K562 (cell line): ENCODE results near the gene SLC37A4.

Experiments used
- CTCF ChIP-seq, 3 experiments: IDR thresholded peaks in 2 of 3; conservative IDR thresholded peaks in 1 of 3; 2 replicates each; pipeline ENCODE4 v1.5.1; 2011 to 2012; ENCODE audit warnings: low read length in 3 of 3, mild to moderate bottlenecking in 3 of 3, control low read depth in 2 of 3, improper control_type of control experiment in 1 of 3, inconsistent platforms in 1 of 3, low read depth in 1 of 3, mixed read lengths in 1 of 3, moderate library complexity in 1 of 3; ENCODE audit not compliant: insufficient read depth in 2 of 3
- MAZ ChIP-seq, 2 experiments: fragments of 450-650 bp in 1 of 2; sonication (generic) in 1 of 2; formaldehyde crosslinking; IDR thresholded peaks in 1 of 2; conservative IDR thresholded peaks in 1 of 2; 2 replicates each; pipeline versions ENCODE4 v1.4.0 to v1.5.0; 2020; ENCODE audit warnings: mild to moderate bottlenecking in 1 of 2, missing genetic modification reagents in 1 of 2
- NFATC3 ChIP-seq: fragments of 450-650 bp; IDR thresholded peaks from 2 replicates; pipeline ENCODE4 v1.6.1; 2017; ENCODE audit warnings: mild to moderate bottlenecking
- NR2C2 ChIP-seq, 2 experiments: fragments of 200-800 bp in 1 of 2; sonication (Bioruptor generic) in 1 of 2; sonication (generic) in 1 of 2; formaldehyde crosslinking in 1 of 2; IDR thresholded peaks; 2 replicates each; pipeline versions ENCODE4 v1.6.1 to v1.8.0; 2016 to 2022; ENCODE audit warnings: mild to moderate bottlenecking in 1 of 2, missing compliant biosample characterization in 1 of 2, missing genetic modification characterization in 1 of 2, missing genetic modification reagents in 1 of 2
- POLR2AphosphoS2 ChIP-seq: IDR thresholded peaks from 2 replicates; pipeline ENCODE4 v1.6.1; 2012; ENCODE audit warnings: low read length, improper control_type of control experiment
- RBM22 ChIP-seq: fragments of 200-400 bp; formaldehyde crosslinking; IDR thresholded peaks from 2 replicates; pipeline ENCODE4 v1.6.1; 2018; ENCODE audit warnings: low read length, low read depth; ENCODE audit not compliant: poor library complexity, severe bottlenecking
- TFE3 ChIP-seq: fragments of 450-650 bp; formaldehyde crosslinking; IDR thresholded peaks from 2 replicates; pipeline ENCODE4 v1.4.0; 2020; ENCODE audit warnings: mild to moderate bottlenecking, mixed read lengths
- ZNF124 ChIP-seq: sonication (generic); formaldehyde crosslinking; IDR thresholded peaks from 2 replicates; pipeline ENCODE4 v1.8.1; 2022; ENCODE audit warnings: missing genetic modification reagents
- TF ChIP-seq, protein P1 (sequence below): sonication (generic); formaldehyde crosslinking; IDR thresholded peaks from 2 replicates; pipeline ENCODE4 v1.8.1; 2023; ENCODE audit warnings: missing genetic modification reagents, mild to moderate bottlenecking, borderline replicate concordance

GRCh38 chr11:119054418-119054817, 23.7 kb upstream of the SLC37A4 start:
- TF ChIP-seq NR2C2 (CRISPR knock-in tag; IDR thresholded peaks at IDR 0.05) (no peak), NR2C2 (tag; IDR thresholded peaks at IDR 0.05) (no peak), RBM22 (no peak), MAZ (CRISPR knock-in tag; conservative IDR thresholded peaks at IDR 0.05 in 1 of 2, IDR thresholded peaks at IDR 0.05 in 1 of 2) (no peak), CTCF (IDR thresholded peaks at IDR 0.05 in 2 of 3, conservative IDR thresholded peaks at IDR 0.05 in 1 of 3; ENCODE audit: insufficient read depth in 2 of 3, low read depth in 1 of 3, low read length in 3 of 3) (no peak), TFE3 (CRISPR knock-in tag) (no peak), POLR2AphosphoS2 (no peak), NFATC3 (no peak), ZNF124 (CRISPR knock-in tag) (no peak)
- TF ChIP-seq, protein P1, sequence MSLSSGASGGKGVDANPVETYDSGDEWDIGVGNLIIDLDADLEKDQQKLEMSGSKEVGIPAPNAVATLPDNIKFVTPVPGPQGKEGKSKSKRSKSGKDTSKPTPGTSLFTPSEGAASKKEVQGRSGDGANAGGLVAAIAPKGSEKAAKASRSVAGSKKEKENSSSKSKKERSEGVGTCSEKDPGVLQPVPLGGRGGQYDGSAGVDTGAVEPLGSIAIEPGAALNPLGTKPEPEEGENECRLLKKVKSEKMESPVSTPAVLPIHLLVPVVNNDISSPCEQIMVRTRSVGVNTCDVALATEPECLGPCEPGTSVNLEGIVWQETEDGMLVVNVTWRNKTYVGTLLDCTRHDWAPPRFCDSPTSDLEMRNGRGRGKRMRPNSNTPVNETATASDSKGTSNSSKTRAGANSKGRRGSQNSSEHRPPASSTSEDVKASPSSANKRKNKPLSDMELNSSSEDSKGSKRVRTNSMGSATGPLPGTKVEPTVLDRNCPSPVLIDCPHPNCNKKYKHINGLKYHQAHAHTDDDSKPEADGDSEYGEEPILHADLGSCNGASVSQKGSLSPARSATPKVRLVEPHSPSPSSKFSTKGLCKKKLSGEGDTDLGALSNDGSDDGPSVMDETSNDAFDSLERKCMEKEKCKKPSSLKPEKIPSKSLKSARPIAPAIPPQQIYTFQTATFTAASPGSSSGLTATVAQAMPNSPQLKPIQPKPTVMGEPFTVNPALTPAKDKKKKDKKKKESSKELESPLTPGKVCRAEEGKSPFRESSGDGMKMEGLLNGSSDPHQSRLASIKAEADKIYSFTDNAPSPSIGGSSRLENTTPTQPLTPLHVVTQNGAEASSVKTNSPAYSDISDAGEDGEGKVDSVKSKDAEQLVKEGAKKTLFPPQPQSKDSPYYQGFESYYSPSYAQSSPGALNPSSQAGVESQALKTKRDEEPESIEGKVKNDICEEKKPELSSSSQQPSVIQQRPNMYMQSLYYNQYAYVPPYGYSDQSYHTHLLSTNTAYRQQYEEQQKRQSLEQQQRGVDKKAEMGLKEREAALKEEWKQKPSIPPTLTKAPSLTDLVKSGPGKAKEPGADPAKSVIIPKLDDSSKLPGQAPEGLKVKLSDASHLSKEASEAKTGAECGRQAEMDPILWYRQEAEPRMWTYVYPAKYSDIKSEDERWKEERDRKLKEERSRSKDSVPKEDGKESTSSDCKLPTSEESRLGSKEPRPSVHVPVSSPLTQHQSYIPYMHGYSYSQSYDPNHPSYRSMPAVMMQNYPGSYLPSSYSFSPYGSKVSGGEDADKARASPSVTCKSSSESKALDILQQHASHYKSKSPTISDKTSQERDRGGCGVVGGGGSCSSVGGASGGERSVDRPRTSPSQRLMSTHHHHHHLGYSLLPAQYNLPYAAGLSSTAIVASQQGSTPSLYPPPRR (CRISPR knock-in tag), result no peak
